Gastrocnemius medialis (tissue), 4 donors: ENCODE data around the gene RHOB. TPM values are rescaled to one million over a fixed set of nuclear protein-coding genes. Genes with fewer than 3 reads are reported as not detected.
A peak's percentile ranks its signal among the peaks of the same experiment; 100 is the strongest.
"Not testable (repeated sequence)": the region's sequence is repeated elsewhere in the genome, so short reads cannot be mapped to it uniquely, and the experiment has no call there.

Source experiments
- ATAC-seq, 2 donors: fragments of 150-250 bp; one replicate each; pipeline ENCODE4 v1.9.1; 2016
- DNase-seq, 2 donors: peaks; one replicate each; pipeline ENCODE4 v3.0.0-alpha.2; 2019
- H3K27ac ChIP-seq, 4 donors: fragments of 200-600 bp; sonication (generic); 1 replicate in 1 of 4; 2 replicates in 3 of 4; pipeline ENCODE4 v1.5.1; 2016 to 2018; ENCODE audit warnings: mild to moderate bottlenecking in 2 of 4, moderate library complexity in 1 of 4
- H3K27me3 ChIP-seq, 3 donors: fragments of 200-600 bp; sonication (generic) in 2 of 3; 1 replicate in 1 of 3; 2 replicates in 2 of 3; pipeline versions ENCODE4 v1.5.1 to v1.6.0; 2016 to 2019; ENCODE audit warnings: mild to moderate bottlenecking in 1 of 3, moderate library complexity in 1 of 3
- H3K36me3 ChIP-seq, 2 donors: fragments of 200-600 bp; sonication (generic) in 1 of 2; one replicate each; pipeline ENCODE4 v1.5.1; 2017 to 2018
- H3K4me1 ChIP-seq, 2 donors: fragments of 200-600 bp; sonication (generic) in 1 of 2; one replicate each; pipeline ENCODE4 v1.5.1; 2016 to 2017; ENCODE audit warnings: mild to moderate bottlenecking in 2 of 2
- H3K4me3 ChIP-seq, 4 donors: fragments of 200-600 bp; sonication (generic) in 3 of 4; 1 replicate in 1 of 4; 2 replicates in 3 of 4; pipeline ENCODE4 v1.5.1; 2016 to 2019; ENCODE audit warnings: mild to moderate bottlenecking in 2 of 4
- H3K9me3 ChIP-seq, 3 donors: fragments of 200-600 bp; sonication (generic) in 2 of 3; 1 replicate in 1 of 3; 2 replicates in 2 of 3; pipeline ENCODE4 v1.5.1; 2016 to 2019
- CTCF ChIP-seq, 5 experiments: fragments of 450-650 bp in 3 of 5; fragments of 200-600 bp in 2 of 5; sonication (generic) in 2 of 5; IDR thresholded peaks in 4 of 5; conservative IDR thresholded peaks in 1 of 5; 1 replicate in 4 of 5; 2 replicates in 1 of 5; pipeline ENCODE4 v1.5.1; 2016 to 2019; ENCODE audit warnings: antibody characterized with exemption in 5 of 5, mild to moderate bottlenecking in 3 of 5, moderate library complexity in 3 of 5
- POLR2A ChIP-seq, 2 donors: fragments of 450-650 bp; IDR thresholded peaks; one replicate each; pipeline ENCODE4 v1.6.1; 2017; ENCODE audit warnings: antibody characterized with exemption in 2 of 2, mild to moderate bottlenecking in 2 of 2, moderate library complexity in 2 of 2
- in situ Hi-C, 4 donors: fragments of 200-750 bp; cut with MboI; loops; one replicate each; pipeline versions ENCODE4 v1.15.0 to v1.8.0; 2017; ENCODE audit warnings: low sequenced_read_pairs in 4 of 4
- intact Hi-C: fragments of 100-400 bp; cut with DNase I; formaldehyde crosslinking; loops from one replicate; pipeline ENCODE4 v1.15.1; 2023; ENCODE audit warnings: low total_unique reads
- total RNA-seq, 4 donors: library from RNA; depleted of rRNA; stranded (reverse); fragments of >200 nt; gene quantifications; one replicate each; pipeline versions ENCODE4 v1.1.0 to v1.2.3, GENCODE V29; 2016

The RHOB gene
- total RNA-seq, 4 donors from 2014 or later = 696 to 1,267 (median 1,094) TPM

- no peaks in the 10 kb centered on the region for H3K9me3 ChIP-seq
- H3K27ac ChIP-seq = no peak overlapping the region
- H3K36me3 ChIP-seq = no peaks in the 10 kb centered on the region
- H3K4me1 ChIP-seq = peaks cover 10 to 14% of the 10 kb centered on the region in 2 donors
- intact Hi-C loops (no loop called here), in situ Hi-C loops (no loop called here)
- no peak for ATAC-seq
- no peaks in the 10 kb centered on the region for H3K27me3 ChIP-seq
- no peak for DNase-seq
- no peak overlapping the region for H3K4me3 ChIP-seq
- TF ChIP-seq CTCF (IDR thresholded peaks at IDR 0.05 in 4 of 5, conservative IDR thresholded peaks at IDR 0.05 in 1 of 5) (no peak), POLR2A (IDR thresholded peaks at IDR 0.05) (no peak)
Observed at GRCh38 chr2:20416723-20417122, 30.2 kb upstream of the RHOB start.

GRCh38 chr2:20417230-20417821 is 29.5 kb upstream of the RHOB start:
- DNase-seq, in situ Hi-C loops, H3K4me3 ChIP-seq, intact Hi-C loops, ATAC-seq, H3K27ac ChIP-seq, H3K27me3 ChIP-seq, H3K36me3 ChIP-seq, H3K9me3 ChIP-seq: not testable (repeated sequence)
- peaks cover 16 to 20% of the 10 kb centered on the region in 2 donors for H3K4me1 ChIP-seq

- H3K27me3 ChIP-seq = no peaks in the 10 kb centered on the region
- TF ChIP-seq CTCF (IDR thresholded peaks at IDR 0.05 in 4 of 5, conservative IDR thresholded peaks at IDR 0.05 in 1 of 5) (no peak), POLR2A (IDR thresholded peaks at IDR 0.05) (no peak)
- intact Hi-C loops (no loop called here), in situ Hi-C loops (no loop called here)
- no peak overlapping the region for H3K4me3 ChIP-seq
- H3K9me3 ChIP-seq = no peaks in the 10 kb centered on the region
- DNase-seq (no peak), ATAC-seq (no peak)
- H3K4me1 ChIP-seq = peaks cover 24 to 26% of the 10 kb centered on the region in 2 donors
- no peaks in the 10 kb centered on the region for H3K36me3 ChIP-seq
- H3K27ac ChIP-seq = peak overlapping the region in 3 of 4 donors; percentile 25 to 62 (median 36)
Observed at GRCh38 chr2:20418519-20418918, 28.4 kb upstream of the RHOB start.

GRCh38 chr2:20419007-20419576 is 27.8 kb upstream of the RHOB start:
- ATAC-seq (peak; percentile 38 to 61), DNase-seq (no peak)
- TF ChIP-seq POLR2A (IDR thresholded peaks at IDR 0.05) = no peak
- TF ChIP-seq CTCF (IDR thresholded peaks at IDR 0.05 in 4 of 5, conservative IDR thresholded peaks at IDR 0.05 in 1 of 5) = no peak
- intact Hi-C loops (no loop called here), in situ Hi-C loops (no loop called here)
- Histone ChIP-seq H3K27me3 (no peaks in the 10 kb centered on the region), H3K4me3 (no peak overlapping the region), H3K4me1 (peaks cover 24 to 26% of the 10 kb centered on the region in 2 donors), H3K27ac (peak overlapping the region; percentile 33 to 62 (median 36)), H3K9me3 (no peaks in the 10 kb centered on the region), H3K36me3 (no peaks in the 10 kb centered on the region)

GRCh38 chr2:20419752-20420151 is 27.1 kb upstream of the RHOB start:
- TF ChIP-seq CTCF (IDR thresholded peaks at IDR 0.05 in 4 of 5, conservative IDR thresholded peaks at IDR 0.05 in 1 of 5) (no peak), POLR2A (IDR thresholded peaks at IDR 0.05) (no peak)
- H3K27ac ChIP-seq = peak overlapping the region in 3 of 4 donors; percentile 33 to 37 (median 36)
- in situ Hi-C loops = no loop called here

More at GRCh38 chr2:20419752-20420151, 27.1 kb upstream of the RHOB start:
- Histone ChIP-seq H3K36me3 (no peaks in the 10 kb centered on the region), H3K4me3 (no peak overlapping the region), H3K27me3 (no peaks in the 10 kb centered on the region), H3K9me3 (no peaks in the 10 kb centered on the region), H3K4me1 (peaks cover 24 to 26% of the 10 kb centered on the region in 2 donors)
- intact Hi-C loops = no loop called here
- ATAC-seq (no peak), DNase-seq (no peak)
